Measurements from ENCODE around the gene SOWAHB. TPM values are rescaled to one million over a fixed set of nuclear protein-coding genes. Genes with fewer than 3 reads are reported as not detected.

SOWAHB gene
- polyA plus RNA-seq, 2 of the 4 experiments (the other 2 are of a cell fraction) = 0.04 to 0.10 TPM

GRCh38 chr4:76939184-76939583, 41.2 kb upstream of the SOWAHB start:
- no peak for TF ChIP-seq CBX8 (IDR thresholded peaks at IDR 0.05)
- no peak for TF ChIP-seq POLR2A (IDR thresholded peaks at IDR 0.05; ENCODE audit: low read length)
- TF ChIP-seq FOXS1 (CRISPR knock-in tag; IDR thresholded peaks at IDR 0.05) = no peak
- TF ChIP-seq JUN (IDR thresholded peaks at IDR 0.05) = no peak
- no peak for TF ChIP-seq MAFK (IDR thresholded peaks at IDR 0.05; ENCODE audit: partially characterized antibody)
- TF ChIP-seq RCOR1 (IDR thresholded peaks at IDR 0.05; ENCODE audit: low read depth, low read length) = no peak
- TF ChIP-seq REST (IDR thresholded peaks at IDR 0.05) = no peak
- no peak for TF ChIP-seq EHF (CRISPR knock-in tag; IDR thresholded peaks at IDR 0.05)
- TF ChIP-seq, protein P1, sequence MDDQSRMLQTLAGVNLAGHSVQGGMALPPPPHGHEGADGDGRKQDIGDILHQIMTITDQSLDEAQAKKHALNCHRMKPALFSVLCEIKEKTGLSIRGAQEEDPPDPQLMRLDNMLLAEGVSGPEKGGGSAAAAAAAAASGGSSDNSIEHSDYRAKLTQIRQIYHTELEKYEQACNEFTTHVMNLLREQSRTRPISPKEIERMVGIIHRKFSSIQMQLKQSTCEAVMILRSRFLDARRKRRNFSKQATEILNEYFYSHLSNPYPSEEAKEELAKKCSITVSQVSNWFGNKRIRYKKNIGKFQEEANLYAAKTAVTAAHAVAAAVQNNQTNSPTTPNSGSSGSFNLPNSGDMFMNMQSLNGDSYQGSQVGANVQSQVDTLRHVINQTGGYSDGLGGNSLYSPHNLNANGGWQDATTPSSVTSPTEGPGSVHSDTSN (IDR thresholded peaks at IDR 0.05) = no peak
- no peak for TF ChIP-seq MAZ (IDR thresholded peaks at IDR 0.05; ENCODE audit: borderline replicate concordance, low read depth, low read length)
- TF ChIP-seq CEBPB (IDR thresholded peaks at IDR 0.05) = no peak
- TF ChIP-seq SREBF2 (IDR thresholded peaks at IDR 0.05) = no peak
- TF ChIP-seq NR3C1 (IDR thresholded peaks at IDR 0.05) = no peak
- no peak for TF ChIP-seq NPAS2 (CRISPR knock-in tag; IDR thresholded peaks at IDR 0.05; ENCODE audit: borderline replicate concordance)
- TF ChIP-seq CHD4 (IDR thresholded peaks at IDR 0.05; ENCODE audit: borderline replicate concordance) = no peak
- TF ChIP-seq, protein P2, sequence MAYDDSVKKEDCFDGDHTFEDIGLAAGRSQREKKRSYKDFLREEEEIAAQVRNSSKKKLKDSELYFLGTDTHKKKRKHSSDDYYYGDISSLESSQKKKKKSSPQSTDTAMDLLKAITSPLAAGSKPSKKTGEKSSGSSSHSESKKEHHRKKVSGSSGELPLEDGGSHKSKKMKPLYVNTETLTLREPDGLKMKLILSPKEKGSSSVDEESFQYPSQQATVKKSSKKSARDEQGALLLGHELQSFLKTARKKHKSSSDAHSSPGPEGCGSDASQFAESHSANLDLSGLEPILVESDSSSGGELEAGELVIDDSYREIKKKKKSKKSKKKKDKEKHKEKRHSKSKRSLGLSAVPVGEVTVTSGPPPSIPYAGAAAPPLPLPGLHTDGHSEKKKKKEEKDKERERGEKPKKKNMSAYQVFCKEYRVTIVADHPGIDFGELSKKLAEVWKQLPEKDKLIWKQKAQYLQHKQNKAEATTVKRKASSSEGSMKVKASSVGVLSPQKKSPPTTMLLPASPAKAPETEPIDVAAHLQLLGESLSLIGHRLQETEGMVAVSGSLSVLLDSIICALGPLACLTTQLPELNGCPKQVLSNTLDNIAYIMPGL (CRISPR knock-in tag; IDR thresholded peaks at IDR 0.05; ENCODE audit: borderline replicate concordance) = no peak
- TF ChIP-seq, protein P3, sequence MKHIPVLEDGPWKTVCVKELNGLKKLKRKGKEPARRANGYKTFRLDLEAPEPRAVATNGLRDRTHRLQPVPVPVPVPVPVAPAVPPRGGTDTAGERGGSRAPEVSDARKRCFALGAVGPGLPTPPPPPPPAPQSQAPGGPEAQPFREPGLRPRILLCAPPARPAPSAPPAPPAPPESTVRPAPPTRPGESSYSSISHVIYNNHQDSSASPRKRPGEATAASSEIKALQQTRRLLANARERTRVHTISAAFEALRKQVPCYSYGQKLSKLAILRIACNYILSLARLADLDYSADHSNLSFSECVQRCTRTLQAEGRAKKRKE (CRISPR knock-in tag; IDR thresholded peaks at IDR 0.05; ENCODE audit: low read depth) = no peak
- no peak for TF ChIP-seq BHLHE40 (IDR thresholded peaks at IDR 0.05; ENCODE audit: low read depth, low read length)
- TF ChIP-seq RNF2 (IDR thresholded peaks at IDR 0.05; ENCODE audit: borderline replicate concordance, low read depth) = no peak
- Histone ChIP-seq H3K4me1 (no peaks in the 10 kb centered on the region), H3K4me2 (no peak overlapping the region), H3K27ac (no peak overlapping the region), H3K9me3 (no peaks in the 10 kb centered on the region), H3K4me3 (no peak overlapping the region)
- CTCF ChIA-PET = no interaction called here
- no peak for DNase-seq (ENCODE audit: low read depth in 1 of 2, low spot score in 1 of 2)
- no peak for ATAC-seq
- 88% methylated on average over 2 of the region's 2 CpGs for WGBS (ENCODE audit: missing lambda C conversion rate)
- POLR2A ChIA-PET = no interaction called here
- no peak for FAIRE-seq

- Histone ChIP-seq H3K4me1 (peaks cover 15% of the 10 kb centered on the region; the same call in 2 of the 3 replicates), H3K4me2 (peak overlapping the region; percentile 35), H3K27ac (no peak overlapping the region), H3K4me3 (no peak overlapping the region), H3K9me3 (no peaks in the 10 kb centered on the region)
- TF ChIP-seq ZSCAN20 (CRISPR knock-in tag; IDR thresholded peaks at IDR 0.05) (no peak), BHLHE40 (IDR thresholded peaks at IDR 0.05; ENCODE audit: low read depth, low read length) (no peak), ZNF302 (CRISPR knock-in tag; IDR thresholded peaks at IDR 0.05) (no peak), GATA3 (IDR thresholded peaks at IDR 0.05; ENCODE audit: borderline replicate concordance) (no peak), ESRRA (IDR thresholded peaks at IDR 0.05; ENCODE audit: borderline replicate concordance, low read length) (no peak), EP300 (IDR thresholded peaks at IDR 0.05) (no peak)
- TF ChIP-seq, protein P2 (CRISPR knock-in tag; IDR thresholded peaks at IDR 0.05; ENCODE audit: borderline replicate concordance) = no peak
- TF ChIP-seq, protein P1 (IDR thresholded peaks at IDR 0.05) = no peak
- ATAC-seq (no peak; a peak in 1 of 6 replicates), DNase-seq (ENCODE audit: low read depth in 1 of 2, low spot score in 1 of 2) (no peak), FAIRE-seq (no peak)
- WGBS (ENCODE audit: missing lambda C conversion rate) = 28% methylated on average over 7 of the region's 7 CpGs
- POLR2A ChIA-PET = no interaction called here
- CTCF ChIA-PET = no interaction called here
Measured at GRCh38 chr4:76931576-76932276, 33.8 kb upstream of the SOWAHB start.
